ACHN (cell line): ENCODE measurements around the gene RAP1GAP2.
A peak's percentile ranks its signal among the peaks of the same experiment; 100 is the strongest.
"Not testable (repeated sequence)": the region's sequence is repeated elsewhere in the genome, so short reads cannot be mapped to it uniquely, and the experiment has no call there.

Experiments used
- DNase-seq: peaks from one replicate; pipeline ENCODE4 v3.0.0-alpha.2; 2015
- in situ Hi-C: cut with HindIII; loops from 2 replicates; pipeline ENCODE4 v1.10.0; 2017; ENCODE audit warnings: low sequenced_read_pairs, low pct_ligation_motif_present, low pct_unique_long_range_greater_than_20kb

Gene RAP1GAP2

GRCh38 chr17:2796164-2797125 is at the start of gene RAP1GAP2:
Gene RAP1GAP2 (plus strand): TSS chr17:2796438. CDS start chr17:2796528, 90 bp downstream.
- in situ Hi-C loops, result no loop called here
- DNase-seq, result no peak

DNA sequence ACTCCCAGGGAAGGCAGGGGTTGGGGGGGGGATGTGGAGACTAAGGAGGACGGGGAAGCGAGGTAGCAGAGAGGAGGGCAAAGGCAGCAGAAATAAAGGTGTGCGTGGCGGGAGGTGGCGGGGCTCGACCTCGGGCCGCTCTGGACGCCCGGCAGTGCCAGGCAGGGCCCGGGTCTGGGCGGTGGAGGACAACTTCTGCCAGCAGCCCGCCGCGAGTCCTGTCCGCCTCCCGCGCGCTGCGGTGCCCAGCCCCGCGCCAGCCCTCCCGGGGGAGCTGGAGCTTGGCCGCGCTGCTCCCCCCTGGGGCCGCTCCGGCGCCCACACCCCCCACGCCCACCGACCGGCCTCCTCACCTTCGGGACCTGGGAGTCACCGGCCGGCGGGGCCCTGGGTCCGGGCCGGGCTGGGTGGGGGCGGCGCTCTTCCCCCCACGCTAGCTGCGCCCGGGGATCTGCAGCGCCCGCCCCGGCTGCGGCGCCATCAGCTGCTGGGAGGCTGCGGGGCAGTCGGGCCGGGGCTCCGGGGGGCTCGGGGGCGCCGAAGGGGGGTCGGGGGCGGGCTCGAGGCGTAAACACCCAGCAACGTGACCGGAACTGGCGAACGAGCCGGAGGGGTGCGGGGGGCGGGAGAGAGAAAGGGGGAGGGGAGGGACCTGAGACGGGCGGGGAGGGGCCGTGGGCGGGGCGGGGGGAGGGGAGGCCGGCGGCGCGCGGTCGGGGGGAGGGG is 47.0 kb upstream of the RAP1GAP2 start, which contains the start of gene CCDC92B:
Gene CCDC92B (minus strand): TSS at position 595 of the 726 bp plus-strand sequence. CDS start 14,507 bp downstream, outside the sequence.
- DNase-seq, result no peak
- in situ Hi-C loops, result no loop called here

- DNase-seq, result peak; percentile 86
- in situ Hi-C loops, result no loop called here
These were observed 46.5 kb upstream of the RAP1GAP2 start for GRCh38 chr17:2749784-2750181.

GRCh38 chr17:2750721-2751120 is 45.5 kb upstream of the RAP1GAP2 start:
- in situ Hi-C loops, result no loop called here
- no peak for DNase-seq

GRCh38 chr17:2751491-2751890 is 44.7 kb upstream of the RAP1GAP2 start:
- no peak for DNase-seq
- in situ Hi-C loops, result no loop called here

- in situ Hi-C loops, result no loop called here
These were observed 40.1 kb upstream of the RAP1GAP2 start for GRCh38 chr17:2755891-2756724.

GRCh38 chr17:2758870-2759269 is 37.4 kb upstream of the RAP1GAP2 start:
- DNase-seq, result no peak
- in situ Hi-C loops, result no loop called here

More at GRCh38 chr17:2755891-2756724, 40.1 kb upstream of the RAP1GAP2 start:
- no peak for DNase-seq

DNA sequence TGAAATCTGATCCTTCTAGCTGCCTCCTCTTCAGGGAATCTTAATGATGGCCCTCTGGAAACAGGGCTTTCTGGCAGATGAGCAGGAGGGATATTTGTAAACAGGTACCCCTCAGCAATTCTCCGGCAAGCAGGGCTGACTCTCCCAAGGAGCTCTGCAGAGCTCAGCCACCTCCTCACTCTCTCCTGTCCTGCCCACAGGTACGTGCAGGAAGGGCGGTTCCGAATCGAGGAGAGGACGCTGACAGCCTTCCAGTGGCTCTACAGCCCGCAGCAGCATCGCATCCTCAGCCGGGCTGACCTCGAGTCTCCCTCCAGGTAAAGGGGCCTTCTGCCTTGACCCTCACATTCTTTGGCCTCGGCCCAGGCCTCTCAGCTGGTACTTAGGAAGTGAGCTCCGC is 26.1 kb upstream of the RAP1GAP2 start:
- in situ Hi-C loops, result no loop called here
- DNase-seq, result no peak

- in situ Hi-C loops, result no loop called here
- DNase-seq, result no peak
These were observed 21.0 kb upstream of the RAP1GAP2 start for GRCh38 chr17:2775206-2775605.

DNA sequence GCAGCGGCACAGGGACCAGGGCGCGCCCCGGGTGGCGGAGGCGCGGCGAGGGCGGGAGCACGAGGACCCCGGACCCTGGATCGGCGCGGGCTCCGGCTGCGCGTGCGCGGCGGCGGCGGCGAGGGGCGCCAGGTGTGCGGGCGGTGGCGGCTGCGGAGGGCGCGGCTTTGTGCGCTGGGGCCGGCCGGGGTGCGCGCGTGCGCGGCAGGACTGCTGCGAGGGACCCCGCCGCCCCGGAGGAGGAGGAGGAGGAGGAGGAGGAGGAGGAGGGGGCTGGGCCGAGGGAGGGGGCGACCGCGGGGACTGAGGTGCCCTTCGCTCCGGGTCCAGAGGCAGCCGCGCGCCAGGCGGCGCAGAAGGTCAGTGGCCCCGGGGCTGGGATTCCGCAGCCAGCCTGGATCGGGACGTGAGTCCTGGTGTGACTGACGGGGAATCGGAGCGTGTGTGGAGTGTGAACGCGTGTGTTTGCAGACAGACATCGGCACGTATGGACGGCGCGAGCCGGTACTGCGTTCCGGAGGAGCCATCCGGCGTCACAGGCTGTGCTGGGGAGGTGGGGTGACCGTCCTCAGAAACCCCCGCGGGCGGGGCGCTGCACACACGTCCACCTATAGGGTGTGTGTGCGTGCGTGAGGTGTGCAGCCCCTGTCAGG is 19.5 kb upstream of the RAP1GAP2 start:
- in situ Hi-C loops, result no loop called here
- no peak for DNase-seq

DNA sequence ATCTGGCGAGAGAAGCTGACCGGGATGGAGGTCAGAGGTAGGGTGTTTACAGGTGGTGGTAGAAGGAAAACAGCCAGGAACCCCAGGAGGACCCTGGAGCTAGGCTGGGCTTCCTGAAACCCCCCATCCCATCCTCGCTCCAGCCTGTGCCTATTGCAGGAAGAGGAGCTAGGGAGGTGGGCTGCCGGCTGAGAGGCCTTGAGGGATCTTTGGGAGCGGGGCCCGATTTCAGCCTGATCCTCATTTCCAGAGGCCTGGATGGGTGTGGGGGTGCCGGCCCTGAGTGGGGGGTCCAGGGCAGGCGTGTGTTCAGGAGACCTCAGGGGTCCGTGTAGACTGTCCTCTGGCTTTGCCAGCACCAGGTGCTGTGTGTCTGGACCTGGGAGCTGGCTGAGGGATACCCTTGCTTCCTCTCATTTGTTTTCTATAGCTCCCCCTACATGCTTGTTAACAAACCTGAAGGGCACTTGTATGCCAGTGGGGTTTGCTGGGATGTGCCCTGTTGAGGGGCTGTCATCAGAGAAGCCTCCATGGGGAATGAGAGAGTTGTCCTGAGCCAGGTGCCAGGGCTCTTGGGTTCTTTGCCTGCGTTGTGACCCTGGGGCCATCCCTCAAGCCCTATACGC is 18.9 kb upstream of the RAP1GAP2 start:
- DNase-seq, result no peak
- in situ Hi-C loops, result no loop called here

DNA sequence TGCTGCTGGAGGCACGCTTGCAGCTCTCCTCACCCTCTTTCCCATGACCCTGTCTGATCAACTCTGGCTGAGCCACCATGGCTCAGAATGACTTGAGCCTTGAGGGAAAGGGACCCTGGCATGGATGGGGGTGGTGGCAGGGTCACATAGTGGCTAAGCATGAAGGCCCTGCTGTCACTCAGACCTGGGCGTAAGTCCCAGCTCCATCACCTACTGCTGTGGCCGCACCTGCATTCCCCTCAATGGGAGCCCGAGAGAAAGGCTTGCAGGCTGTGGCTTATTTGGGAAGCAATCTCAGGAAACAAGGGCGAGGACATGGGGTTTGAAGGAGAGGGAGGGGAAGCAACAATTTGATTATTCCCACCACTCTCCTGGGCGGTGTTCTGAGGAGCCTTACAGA is 17.7 kb upstream of the RAP1GAP2 start:
- in situ Hi-C loops, result no loop called here
- DNase-seq, result no peak

DNA sequence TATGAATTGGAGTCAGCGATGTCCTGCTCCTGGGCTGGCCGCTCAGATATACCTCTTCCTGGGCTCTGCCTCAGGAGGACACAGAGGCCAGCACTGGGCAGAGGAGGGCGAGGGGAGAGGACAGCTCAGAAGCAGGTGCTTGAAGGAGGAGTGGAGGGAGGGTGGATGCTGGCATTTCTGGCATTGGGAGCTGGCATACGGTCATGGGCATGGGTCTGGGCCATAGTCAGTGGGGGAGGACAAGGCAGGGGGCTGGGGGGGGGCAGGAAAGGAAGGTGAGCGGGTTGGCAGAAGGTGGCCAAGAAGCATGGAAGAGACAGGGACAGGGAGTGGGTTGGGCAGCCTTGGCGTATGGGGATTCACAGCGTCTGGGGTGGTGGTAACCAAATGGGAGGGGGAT is 16.7 kb upstream of the RAP1GAP2 start:
- in situ Hi-C loops, result no loop called here
- no peak for DNase-seq

DNA sequence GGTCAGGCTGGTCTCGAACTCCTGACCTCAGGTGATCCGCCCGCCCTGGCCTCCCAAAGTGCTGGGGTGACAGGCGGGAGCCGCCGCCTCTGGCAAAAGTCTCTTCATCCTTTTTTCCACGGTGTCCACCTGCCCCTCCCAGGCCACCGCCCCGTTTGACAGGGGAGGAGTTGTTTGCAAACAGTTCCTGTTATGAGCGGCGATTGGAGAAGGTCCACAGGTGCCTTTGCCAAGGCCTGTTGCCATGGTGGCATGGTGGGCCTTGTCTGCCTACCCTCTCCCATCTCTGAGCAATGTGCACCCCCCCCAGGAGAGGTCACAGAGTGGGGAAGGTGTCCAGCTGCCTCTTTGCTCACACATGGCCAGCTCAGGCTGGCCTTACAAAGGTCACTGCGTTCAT is 16.0 kb upstream of the RAP1GAP2 start:
- in situ Hi-C loops, result no loop called here
- no peak for DNase-seq

DNA sequence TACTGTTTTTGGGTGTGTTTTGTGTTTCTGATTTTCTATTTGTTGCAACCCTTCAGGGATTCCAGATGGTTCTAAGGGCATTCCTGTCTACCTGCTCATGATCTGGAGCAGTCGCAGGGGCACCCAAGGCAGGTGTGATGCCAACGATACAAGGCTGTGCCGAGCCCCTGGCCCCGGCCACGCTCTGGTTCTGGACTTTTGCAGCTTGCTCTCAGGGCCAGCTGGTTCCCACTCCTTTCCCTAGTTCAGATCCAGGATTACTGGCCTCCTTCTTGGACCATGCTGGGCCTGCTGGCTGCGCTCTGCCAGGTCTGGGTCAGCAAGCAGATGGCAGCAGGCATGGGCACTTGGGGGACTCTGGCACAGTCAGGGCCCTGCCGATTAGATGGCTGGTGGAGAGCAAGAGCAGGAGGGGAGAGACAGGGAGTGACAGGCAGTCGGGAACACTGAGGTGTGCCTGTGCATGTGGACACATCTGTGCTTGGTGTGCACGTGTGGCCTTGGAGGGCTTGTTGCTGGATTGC is 15.2 kb upstream of the RAP1GAP2 start:
- DNase-seq, result no peak
- in situ Hi-C loops, result no loop called here

DNA sequence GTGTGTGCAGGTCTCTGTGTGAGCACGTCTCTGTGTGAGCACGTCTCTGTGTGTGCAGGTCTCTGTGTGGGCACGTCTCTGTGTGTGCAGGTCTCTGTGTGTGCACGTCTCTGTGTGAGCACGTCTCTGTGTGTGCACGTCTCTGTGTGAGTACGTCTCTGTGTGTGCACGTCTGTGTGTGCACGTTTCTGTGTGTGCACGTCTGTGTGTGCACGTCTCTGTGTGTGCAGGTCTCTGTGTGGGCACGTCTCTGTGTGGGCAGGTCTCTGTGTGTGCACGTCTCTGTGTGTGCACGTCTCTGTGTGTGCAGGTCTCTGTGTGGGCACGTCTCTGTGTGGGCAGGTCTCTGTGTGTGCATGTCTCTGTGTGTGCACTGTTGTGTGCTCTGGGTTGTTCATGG is 14.6 kb upstream of the RAP1GAP2 start:
- DNase-seq, in situ Hi-C loops: not testable (repeated sequence)

- in situ Hi-C loops, result no loop called here
- no peak for DNase-seq
These were observed 14.2 kb upstream of the RAP1GAP2 start for GRCh38 chr17:2782055-2782454.
